Activated naive CD4-positive, alpha-beta T cell treated with anti-CD3 and anti-CD28 coated beads, Interleukin-2, amount 50 U/mL, for 16 hours (primary cell): ENCODE results near the gene SLC37A4.
"Not testable (repeated sequence)": the region's sequence is repeated elsewhere in the genome, so short reads cannot be mapped to it uniquely, and the experiment has no call there.

Source experiments
- DNase-seq: peaks from one replicate; pipeline ENCODE4 v3.0.0-alpha.2; 2020

SLC37A4 gene

DNA sequence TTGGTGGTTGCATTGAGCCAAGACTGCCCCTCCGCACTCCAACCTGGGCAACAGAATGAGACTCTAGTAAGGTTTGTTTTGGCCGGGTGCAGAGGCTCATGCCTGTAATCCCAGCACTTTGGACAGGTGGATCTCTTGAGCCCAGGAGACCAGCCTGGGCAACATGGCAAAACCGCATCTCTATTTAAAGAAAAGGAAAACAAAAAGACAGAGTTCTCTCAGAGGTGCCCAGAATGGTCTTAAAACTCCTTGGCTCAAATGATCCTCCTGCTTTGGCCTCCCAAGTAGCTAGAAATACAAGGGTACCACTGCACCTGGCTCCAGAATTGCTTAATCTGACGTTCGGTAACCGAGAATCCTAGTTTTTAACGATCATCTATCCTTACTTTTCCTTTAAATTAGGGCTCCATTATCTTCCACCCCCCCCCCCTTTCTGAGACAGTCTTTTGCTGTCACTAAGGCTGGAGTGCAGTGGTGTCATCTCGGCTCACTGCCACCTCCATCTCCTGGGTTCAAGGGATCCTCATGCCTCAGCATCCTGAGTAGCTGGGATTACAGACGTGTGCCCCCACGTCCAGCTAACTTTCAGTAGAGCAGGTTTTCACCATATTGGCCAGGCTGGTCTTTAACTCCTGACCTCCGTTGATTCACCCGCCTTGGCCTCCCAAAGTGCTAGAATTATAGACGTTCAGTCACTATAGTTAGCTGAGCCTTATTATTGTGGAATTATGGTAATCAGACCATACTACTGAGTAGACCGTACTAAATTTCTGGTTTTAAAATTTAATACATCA lies 14.3 kb downstream of the SLC37A4 start:
- DNase-seq = no peak

DNA sequence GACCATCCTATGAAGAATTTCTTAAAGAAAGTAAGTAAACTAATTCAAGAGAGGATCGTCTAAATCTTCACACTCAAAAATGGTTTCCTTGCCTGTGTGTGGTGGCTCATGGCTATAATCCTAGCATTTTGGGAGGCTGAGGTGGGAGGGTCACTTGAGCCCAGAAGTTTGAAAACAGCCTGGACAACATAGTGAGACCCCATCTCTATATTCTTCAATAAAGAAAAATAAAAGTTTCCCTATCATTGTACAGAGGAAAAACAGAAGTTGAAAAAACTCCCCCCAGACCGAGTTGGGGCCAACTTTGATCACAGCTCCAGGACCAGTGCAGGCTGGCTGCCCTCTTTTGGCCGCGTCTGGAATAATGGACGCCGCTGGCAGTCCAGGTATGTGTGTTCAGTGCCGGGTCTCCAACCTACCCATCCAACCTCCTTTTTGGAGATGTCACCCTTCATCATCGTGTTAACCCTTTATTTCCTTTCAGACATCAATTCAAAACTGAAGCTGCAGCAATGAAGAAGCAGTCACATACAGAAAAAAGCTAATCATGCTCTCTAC lies 15.5 kb downstream of the SLC37A4 start:
- no peak for DNase-seq

DNA sequence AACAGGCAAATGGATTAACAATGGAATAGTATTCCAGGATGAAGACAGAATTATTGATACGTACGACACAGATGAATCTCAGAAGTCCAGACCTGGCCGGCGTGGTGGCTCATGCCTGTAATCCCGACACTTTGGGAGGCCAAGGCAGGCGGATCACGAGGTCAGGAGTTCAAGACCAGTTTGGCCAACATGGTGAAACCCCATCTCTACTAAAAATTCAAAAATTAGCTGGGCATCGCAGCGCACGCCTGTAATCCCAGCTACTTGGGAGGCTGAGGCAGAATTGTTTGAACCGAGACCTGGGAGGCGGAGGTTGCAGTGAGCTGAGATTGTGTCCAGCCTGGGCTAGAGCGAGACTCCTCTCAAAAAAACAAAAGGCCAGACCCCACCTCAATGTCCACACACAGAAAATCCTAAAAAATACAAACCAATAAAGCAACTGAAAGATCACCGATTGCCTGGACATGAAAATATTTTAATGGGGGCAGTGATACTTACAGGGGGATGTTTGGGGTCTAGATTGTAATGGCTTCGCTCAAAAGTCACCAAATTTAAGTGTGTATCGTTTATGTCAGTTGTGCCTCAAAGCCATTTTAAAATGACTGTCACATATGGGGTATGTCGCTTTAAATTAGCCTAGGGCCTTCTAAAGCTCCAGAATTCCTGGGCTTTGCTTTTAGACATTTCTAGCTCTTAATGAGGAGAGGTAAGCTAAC lies 16.3 kb downstream of the SLC37A4 start:
- DNase-seq = no peak

DNA sequence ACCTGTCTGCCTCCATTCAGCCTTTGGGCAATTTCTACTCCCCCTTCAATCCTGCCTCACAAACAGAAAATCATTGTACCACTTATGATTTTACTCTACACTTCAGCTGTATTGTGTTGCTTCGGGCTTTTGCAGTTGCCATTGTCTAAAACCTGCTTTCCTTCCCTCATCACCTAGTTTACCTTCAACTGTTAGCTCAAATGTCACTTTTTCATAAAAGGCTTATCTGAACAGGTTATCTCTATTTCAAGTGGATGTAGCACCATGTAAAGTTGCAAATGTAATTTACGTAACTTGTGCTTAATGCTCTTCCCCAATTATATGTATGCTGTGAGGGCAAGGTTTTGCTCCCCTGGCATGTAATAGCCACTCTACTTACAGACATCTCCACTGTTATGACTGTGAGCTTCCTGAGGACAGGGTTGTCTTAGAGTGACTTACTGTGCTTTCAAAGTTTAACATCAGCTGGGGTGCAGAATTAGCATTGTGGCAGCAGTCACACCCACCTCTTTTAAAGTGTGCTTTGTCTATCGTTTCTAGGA lies 18.0 kb downstream of the SLC37A4 start:
- DNase-seq = no peak

DNA sequence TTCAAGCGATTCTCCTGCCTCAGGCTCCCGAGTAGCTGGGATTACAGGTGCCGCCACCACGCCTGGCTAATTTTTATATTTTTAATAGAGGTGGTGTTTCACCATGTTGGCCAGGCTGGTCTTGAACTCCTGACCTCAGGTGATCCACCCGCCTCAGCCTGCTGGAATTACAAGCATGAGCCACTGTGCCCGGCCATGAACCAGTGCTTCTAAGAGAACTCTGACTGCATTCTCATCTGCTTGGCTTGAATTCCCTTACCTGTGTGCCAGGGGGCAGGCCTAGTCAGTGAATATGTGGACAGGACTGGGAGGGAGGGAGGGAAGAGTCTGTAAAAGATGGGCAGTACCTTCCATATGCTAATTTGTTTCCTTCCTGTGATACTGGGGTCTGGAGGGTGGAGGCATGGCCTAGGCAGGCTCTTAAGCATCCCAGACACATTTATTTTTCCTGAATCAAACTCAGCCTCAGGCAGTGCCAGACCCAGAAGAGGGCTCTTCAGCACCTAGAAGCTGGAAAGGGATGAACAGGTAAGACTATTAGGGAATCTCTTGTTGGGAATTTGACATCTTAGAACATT lies 19.1 kb downstream of the SLC37A4 start:
- DNase-seq = no peak

DNA sequence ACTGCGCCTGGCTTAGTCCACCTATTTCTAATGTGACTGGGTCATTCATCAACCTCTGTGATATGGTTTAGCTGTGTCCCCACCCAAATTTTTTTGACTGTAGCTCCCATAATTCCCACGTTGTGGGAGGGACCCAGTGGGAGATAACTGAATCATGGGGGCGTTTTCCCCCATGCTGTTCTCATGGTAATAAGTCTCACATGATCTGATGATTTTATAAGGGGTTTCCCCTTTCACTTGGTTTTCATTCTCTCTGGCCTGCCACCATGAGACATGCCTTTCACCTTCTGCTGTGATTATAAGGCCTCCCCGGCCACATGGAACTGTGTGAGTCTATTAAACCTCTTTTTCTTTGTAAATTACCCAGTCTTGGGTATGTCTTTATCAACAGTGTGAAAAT lies 24.0 kb downstream of the SLC37A4 start:
- DNase-seq = no peak

DNA sequence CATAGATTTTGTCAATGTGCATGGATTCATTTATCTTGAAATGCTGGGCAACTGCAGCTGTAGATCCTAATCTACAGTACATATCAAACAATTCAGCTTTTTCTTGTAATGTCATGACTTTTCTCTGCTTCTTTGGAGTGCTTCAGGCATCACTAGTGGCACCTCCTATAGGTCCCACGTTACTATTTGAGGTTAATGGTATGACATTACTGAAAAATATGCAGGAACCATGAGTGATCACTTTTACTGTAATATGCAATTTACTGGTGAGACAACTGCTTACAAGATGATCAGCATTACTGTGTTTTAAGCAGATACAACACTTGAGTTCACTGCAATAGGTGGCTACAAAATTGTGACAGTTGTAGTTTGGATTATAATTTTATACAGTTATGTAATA lies 29.8 kb downstream of the SLC37A4 start:
- no peak for DNase-seq

DNA sequence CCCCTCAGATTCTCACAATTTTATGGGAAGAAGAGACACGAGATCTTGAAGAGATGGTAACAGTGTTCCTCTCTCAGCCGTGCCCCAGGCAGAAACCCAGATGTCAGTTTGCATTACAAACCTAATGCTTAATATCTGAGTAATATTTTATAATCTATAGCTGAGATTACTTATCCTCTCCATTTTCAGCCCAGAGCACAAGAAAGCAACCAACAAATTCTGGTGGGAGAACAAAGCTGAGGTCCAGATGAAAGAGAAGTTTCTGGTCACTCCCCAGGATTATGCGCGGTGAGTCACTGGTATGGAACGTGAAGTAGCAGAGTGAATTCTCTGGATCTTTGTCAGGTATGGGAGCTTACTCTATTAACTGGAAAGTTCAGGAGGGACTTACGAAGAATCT lies 31.9 kb downstream of the SLC37A4 start:
- no peak for DNase-seq

DNA sequence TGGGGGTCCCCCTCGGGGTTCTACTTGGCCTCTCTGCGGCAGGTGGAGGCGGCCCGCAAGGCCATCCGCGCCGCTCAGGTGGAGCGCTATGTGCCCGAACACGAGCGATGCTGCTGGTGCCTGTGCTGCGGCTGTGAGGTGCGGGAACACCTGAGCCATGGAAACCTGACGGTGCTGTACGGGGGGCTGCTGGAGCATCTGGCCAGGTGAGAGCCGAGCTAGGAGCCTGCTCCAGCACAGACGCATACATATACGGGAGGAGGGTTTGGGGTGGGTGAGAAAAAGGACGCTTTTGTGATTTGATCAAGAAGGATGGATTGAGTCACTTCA lies 32.3 kb downstream of the SLC37A4 start:
- DNase-seq = no peak

DNA sequence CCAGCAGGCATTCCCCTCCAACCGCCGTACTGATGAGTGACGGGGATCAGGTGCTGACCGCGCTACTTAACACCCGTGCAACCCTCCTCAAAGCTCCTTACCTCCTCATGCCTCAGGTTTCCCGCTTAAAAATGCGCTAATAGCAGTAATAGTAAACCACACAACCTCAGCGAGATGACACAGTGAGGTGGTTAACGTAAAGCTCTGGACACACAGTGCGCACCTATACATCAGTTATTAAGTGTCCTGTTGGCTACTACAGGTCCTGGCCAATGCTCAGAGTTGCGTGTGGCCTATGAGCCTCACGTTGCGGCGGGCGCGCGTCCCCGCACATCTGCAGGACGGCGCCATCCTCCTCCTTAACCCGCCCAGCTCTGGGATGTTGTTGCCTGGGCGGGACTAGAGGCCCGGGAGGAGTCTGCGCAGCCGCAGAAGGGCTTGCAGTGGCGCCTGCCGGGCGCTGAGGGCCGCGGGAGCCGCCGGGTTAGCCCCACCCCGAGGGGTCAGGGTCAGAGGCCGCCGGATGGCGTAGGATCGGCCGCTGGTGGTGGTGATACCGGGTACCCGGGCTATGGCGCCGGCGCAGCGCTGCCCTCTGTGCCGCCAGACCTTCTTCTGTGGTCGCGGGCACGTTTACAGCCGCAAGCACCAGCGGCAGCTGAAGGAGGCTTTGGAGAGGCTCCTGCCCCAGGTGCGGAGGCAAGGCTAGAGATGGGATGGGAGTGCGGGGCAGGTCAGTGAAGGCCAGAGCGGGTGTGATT lies 32.9 kb downstream of the SLC37A4 start, which contains the start of gene CENATAC:
TSS of gene CENATAC (plus strand) at position 512 of the 761 bp plus-strand sequence. CDS start at position 572, 60 bp downstream.
- DNase-seq = peak; percentile 95

DNA sequence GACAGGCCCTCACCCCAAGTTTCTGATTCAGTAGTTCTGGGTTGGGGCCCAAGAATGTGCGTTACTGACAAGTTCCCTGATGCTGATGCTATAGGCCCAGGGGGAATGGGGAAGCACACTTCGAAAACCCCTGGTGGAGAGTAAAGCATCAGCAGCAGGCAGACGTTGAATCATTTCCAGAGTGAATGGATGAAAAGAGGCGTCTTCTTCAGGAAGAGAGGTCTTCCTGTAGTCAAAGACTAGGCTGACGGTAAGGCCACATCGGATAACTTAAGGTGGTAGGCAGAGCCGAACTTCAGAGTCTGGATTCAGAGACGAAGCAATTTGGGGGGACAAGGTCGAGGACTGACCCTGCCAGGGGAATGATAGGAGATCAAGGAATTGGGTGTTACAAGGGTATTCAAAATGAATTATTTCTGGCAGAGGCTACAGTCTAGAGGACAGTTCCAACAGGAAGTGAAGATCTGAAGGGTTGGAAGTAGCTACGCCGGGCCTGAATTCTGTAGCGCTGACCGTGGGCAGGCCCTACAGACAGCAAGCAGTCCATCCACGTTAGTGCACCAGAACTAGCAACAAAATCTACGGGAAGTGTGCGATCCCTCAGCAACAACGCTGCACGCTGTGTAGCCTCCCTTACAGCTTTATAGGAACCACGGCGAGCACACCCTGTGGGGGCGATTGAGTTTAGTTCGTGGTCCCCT lies 33.6 kb downstream of the SLC37A4 start:
- peak; percentile 45 for DNase-seq

DNA sequence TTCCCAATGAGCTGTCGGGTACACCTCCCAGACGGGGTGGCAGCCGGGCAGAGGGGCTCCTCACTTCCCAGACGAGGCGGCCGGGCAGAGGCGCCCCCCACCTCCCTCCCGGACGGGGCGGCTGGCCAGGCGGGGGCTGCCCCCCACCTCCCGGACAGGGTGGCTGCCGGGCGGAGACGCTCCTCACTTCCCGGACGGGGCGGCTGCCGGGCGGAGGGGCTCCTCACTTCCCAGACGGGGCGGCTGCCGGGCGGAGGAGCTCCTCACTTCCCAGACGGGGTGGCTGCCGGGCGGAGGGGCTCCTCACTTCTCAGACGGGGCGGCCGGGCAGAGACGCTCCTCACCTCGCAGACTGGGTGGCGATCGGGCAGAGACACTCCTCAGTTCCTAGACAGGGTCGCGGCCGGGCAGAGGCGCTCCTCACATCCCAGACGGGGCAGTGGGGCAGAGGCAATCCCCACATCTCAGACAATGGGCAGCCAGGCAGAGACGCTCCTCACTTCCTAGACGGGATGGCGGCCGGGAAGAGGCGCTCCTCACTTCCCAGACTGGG lies 39.1 kb downstream of the SLC37A4 start:
- not testable (repeated sequence) for DNase-seq

DNA sequence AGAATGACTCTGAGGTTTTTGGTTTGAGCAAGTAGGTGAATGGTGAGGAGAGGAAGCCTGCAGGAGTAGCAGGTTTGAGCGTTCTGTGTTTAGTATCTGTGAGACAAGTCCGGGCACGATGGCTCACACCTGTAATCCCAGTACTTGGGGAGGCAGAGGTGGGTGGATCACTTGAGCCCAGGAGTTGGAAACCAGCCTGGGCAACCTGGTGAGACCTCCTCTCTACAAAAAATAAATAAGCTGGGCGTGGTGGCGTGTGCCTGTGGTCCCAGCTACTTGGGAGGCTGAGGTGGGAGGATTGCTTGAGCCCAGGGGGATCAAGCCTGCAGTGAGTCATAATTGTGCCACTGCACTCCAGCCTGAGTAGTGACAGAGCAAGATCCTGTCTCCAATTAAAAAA lies 42.4 kb downstream of the SLC37A4 start:
- no peak for DNase-seq

DNA sequence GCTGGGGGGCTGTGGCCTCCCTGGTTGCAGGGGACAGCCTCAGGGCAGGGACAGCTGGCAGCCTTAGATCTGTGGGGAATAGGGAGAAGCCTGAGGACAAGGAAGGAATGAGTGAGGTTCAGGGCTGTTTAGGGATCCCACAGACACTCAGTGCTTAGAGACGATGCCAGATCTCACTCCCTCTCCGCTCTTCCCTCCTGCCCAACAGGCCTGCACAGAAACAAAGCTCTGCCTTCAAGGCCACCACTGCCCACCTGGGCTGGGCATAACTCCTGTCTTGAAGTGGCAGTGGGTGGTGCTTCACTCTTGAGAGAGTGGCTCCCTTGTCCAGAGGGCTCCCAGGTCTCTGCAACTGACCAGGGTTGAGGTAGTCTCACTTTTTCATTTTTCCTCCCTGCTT lies 45.9 kb downstream of the SLC37A4 start:
- no peak for DNase-seq

DNA sequence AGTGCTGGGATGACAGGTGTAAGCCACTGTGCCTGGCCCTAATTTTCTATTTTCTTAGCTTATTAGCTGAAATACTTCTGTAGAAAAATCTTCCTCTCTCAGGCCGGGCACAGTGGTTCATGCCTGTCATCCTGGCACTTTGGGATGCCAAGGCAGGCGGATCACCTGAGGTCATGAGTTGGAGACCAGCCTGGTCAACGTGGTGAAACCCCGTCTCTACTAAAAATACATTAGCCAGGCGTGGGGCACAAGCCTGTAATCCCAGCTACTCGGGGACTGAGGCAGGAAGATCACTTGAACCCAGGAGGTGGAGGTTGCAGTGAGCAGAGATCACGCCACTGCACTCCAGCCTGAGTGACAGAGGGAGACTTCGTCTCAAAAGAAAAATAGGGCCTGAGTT lies 46.3 kb downstream of the SLC37A4 start:
- DNase-seq = not testable (repeated sequence)

DNA sequence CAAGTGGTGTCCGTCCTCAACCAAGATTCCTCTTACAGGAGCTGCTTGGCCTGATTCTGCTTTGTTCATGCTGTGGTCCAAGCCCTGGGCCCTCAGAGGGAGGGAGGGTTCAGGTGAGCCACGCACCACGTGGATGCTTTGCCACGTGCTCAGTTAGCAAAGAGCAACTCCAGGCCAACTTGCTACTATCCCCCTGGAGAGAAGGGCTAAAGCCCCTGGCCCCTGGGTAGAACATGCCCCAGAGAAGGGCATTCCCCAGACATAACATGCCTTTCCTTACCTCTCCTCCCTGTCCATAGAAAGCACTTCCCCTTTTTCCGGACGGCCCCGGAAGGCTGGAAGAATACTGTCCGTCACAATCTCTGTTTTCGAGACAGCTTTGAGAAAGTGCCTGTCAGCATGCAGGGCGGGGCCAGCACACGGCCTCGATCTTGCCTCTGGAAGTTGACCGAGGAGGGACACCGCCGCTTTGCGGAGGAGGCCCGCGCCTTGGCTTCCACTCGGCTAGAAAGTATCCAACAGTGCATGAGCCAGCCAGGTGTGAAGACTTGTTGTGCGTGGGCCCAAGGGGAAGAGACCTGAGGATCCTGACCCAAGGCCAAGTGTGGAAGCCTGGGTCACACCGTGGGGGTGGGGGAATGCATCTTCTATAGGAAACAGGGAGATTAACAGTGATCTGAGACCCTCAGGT lies 50.3 kb downstream of the SLC37A4 start:
- no peak for DNase-seq

DNA sequence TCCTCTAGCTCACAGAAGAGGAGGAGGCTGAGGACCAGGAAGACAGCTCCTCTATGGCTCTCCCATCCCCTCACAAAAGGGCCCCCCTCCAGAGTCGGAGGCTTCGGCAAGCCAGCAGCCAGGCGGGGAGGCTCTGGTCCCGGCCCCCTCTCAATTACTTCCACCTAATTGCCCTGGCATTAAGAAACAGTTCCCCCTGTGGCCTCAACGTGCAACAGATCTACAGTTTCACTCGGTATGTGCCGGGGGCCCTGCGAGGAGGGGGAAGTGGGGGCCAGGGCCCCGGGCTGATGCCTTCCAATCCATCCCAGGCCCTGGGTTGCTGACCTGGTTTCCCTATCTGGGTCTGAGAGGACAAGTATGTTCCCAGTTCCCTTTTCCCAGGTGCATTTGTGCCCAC lies 51.2 kb downstream of the SLC37A4 start:
- DNase-seq = no peak

DNA sequence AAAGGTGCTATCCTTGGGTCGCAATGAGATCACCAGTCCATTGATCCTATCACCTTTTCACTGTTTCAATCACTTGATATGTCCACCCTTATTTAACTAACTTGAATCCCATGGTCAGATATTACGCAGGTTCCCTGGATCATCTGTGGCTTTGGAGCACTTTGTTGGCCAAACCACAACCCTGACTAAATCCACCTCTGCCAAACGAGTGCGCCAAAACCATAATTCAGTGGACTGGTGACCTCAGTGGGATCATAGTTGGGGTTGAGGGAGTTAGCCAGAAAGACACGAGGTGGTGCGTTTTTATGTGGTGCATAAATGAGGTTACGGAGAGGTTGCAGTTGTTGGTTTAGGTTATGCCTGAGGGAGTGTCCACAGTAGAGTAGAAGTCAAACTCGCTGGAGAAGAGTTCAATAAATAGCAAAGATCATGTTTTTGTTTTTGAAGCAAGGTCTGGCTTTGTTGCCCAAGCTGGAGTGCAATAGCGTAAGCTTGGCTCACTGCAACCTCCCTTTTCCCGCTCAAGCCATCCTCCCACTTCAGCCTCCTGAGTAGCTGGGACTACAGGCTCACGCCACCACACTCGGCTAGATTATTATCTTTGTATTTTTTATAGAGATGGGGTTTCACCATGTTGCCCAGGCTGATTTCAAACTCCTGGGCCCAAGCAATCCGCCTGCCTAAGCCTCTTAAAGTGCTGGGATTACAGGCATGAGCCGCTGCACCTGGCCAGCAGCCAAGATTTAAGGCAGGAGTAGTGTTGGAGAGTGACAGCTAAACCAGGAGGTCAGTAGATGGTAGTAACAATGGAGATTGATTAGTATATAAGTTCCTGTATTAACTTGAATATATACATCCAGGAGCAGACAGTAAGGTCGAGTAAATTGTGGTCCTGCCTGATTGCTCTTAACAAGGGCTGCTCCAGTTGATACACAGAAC lies 54.6 kb downstream of the SLC37A4 start:
- no peak for DNase-seq
